ENCODE data around the gene AKR1C3. TPM values are rescaled to one million over a fixed set of nuclear protein-coding genes. Genes with fewer than 3 reads are reported as not detected.
"Not testable (repeated sequence)": the region's sequence is repeated elsewhere in the genome, so short reads cannot be mapped to it uniquely, and the experiment has no call there.

Gene AKR1C3
- total RNA-seq, 4 donors from 2014 or later, result 6.0 to 35.6 (median 16.7) TPM

- no peaks in the 10 kb centered on the region for H3K36me3 ChIP-seq
- peaks cover 0 to 11% of the 10 kb centered on the region in 2 donors for H3K9me3 ChIP-seq
- no peak overlapping the region for H3K4me3 ChIP-seq
- TF ChIP-seq CTCF (IDR thresholded peaks at IDR 0.05), result no peak
- no peak for TF ChIP-seq POLR2A (IDR thresholded peaks at IDR 0.05)
- no peaks in the 10 kb centered on the region for H3K4me1 ChIP-seq
- intact Hi-C loops (cut with DNase I; ENCODE audit: low total_unique reads), result loop anchor here (5.0 kb wide), 1 partner anchor 240 kb away; no protein-coding TSS in a partner anchor
- H3K27me3 ChIP-seq, result no peaks in the 10 kb centered on the region
- no peak for DNase-seq
- no peak overlapping the region for H3K27ac ChIP-seq
Observed at GRCh38 chr10:5092375-5092774, 1.8 kb upstream of the AKR1C3 start.

DNA sequence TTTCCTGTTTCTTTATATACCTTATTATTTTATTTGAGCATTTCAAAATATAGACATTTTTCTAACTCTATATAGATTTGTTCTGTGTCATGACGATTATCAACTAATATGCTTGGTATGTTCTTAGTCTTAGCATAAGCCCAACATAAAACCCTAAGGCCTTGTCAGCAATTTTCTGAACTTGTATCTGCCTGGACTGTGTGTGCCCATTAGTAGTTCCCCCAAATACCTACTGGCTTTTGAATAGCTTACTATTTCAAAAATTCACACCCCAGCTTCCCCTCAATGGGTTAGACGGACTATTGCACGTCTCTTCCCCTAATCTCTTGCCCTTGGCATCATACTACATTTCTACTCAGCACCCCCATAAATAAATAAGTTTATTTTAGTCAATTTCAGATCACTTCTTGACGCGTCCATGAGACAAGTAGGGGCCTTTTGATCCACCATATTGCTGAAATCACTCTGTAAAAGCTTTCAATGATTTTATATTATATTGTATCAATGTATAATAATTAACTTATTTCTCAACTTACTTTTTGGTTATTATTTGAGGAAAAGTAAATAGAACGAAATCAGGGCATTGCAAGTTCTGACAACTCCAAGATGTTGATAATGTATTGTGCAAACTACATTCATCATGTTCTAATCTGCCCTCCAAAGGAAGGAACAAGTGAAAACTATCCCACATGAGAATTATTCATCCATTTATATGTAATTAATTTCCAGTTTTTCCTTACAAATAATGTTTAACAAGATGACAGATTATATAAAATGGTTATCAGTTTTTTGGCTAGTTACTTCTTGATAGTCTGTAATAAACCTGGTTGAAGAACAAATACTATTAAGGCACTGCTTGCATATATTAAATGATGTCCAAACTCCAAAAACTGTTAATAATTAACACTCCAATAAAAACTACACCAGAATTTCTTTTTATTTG, 1.1 kb upstream of the AKR1C3 start:
- Histone ChIP-seq H3K36me3 (no peaks in the 10 kb centered on the region), H3K27ac (no peak overlapping the region), H3K4me1 (no peaks in the 10 kb centered on the region), H3K27me3 (no peaks in the 10 kb centered on the region), H3K4me3 (no peak overlapping the region), H3K9me3 (peaks cover 0 to 11% of the 10 kb centered on the region in 2 donors)
- no peak for DNase-seq
- intact Hi-C loops (cut with DNase I; ENCODE audit: low total_unique reads), result loop anchor here (5.0 kb wide), 1 partner anchor 241 kb away; no protein-coding TSS in a partner anchor
- TF ChIP-seq POLR2A (IDR thresholded peaks at IDR 0.05) (no peak), CTCF (IDR thresholded peaks at IDR 0.05) (no peak)

DNA sequence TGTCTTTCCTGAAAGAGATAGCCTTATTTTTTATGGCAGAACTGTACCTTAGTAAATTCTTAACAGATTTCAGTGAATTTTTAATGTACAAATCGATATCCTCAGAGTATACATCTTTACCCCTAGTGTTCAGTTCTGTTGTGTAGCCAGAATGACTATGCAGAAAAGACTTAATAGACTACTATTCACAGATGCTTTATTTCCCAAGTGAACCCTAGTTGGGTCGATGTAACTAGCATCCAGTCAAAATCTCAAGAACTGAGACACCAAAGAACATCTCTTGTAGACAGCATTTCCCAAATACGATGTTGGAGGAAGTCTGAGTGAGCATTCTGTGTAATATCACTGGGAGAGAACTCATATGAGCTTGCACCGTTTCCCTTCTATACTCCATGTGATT, 1.5 kb downstream of the AKR1C3 start:
- Histone ChIP-seq H3K4me3 (no peak overlapping the region), H3K27me3 (no peaks in the 10 kb centered on the region), H3K27ac (peak overlapping the region in 1 of 2 donors; percentile 83), H3K36me3 (no peaks in the 10 kb centered on the region), H3K4me1 (no peaks in the 10 kb centered on the region), H3K9me3 (no peaks in the 10 kb centered on the region)
- no peak for DNase-seq
- no peak for TF ChIP-seq POLR2A (IDR thresholded peaks at IDR 0.05)
- no peak for TF ChIP-seq CTCF (IDR thresholded peaks at IDR 0.05)
- intact Hi-C loops (cut with DNase I; ENCODE audit: low total_unique reads), result no loop called here

DNA sequence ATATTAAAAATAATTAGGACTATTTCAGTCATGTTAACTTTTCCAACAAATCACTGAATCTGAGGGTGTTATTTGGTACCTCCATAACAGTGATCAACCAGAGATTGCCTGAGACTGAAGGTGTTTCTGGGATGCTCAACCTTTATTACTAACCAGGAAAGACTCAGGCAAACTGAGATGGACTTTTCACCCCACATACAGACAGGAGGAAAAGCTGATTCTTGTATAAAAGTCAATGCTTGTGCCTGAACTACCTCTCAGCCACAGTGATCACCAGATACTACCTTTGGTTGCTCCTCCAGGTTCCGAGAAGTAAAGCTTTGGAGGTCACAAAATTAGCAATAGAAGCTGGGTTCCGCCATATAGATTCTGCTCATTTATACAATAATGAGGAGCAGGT, 1.9 kb downstream of the AKR1C3 start:
- no peak for DNase-seq
- intact Hi-C loops (cut with DNase I; ENCODE audit: low total_unique reads), result no loop called here
- Histone ChIP-seq H3K36me3 (no peaks in the 10 kb centered on the region), H3K27me3 (no peaks in the 10 kb centered on the region), H3K9me3 (no peaks in the 10 kb centered on the region), H3K4me3 (no peak overlapping the region), H3K4me1 (no peaks in the 10 kb centered on the region), H3K27ac (no peak overlapping the region)
- TF ChIP-seq CTCF (IDR thresholded peaks at IDR 0.05) (no peak), POLR2A (IDR thresholded peaks at IDR 0.05) (no peak)

GRCh38 chr10:5102479-5102878, 8.3 kb downstream of the AKR1C3 start:
- H3K9me3 ChIP-seq; H3K4me1 ChIP-seq; DNase-seq; H3K27me3 ChIP-seq; H3K27ac ChIP-seq; H3K4me3 ChIP-seq; H3K36me3 ChIP-seq; intact Hi-C loops (cut with DNase I; ENCODE audit: low total_unique reads): not testable (repeated sequence)
